HG02884 (cell line): ENCODE measurements around the gene KDELR1.

Source experiments
- ATAC-seq: cut with Tn5 transposase; IDR thresholded peaks from one replicate; pipeline ENCODE4 v1.9.1; 2021; ENCODE audit warnings: mild to moderate bottlenecking, moderate library complexity; ENCODE audit not compliant: unreplicated experiment

The KDELR1 gene

DNA sequence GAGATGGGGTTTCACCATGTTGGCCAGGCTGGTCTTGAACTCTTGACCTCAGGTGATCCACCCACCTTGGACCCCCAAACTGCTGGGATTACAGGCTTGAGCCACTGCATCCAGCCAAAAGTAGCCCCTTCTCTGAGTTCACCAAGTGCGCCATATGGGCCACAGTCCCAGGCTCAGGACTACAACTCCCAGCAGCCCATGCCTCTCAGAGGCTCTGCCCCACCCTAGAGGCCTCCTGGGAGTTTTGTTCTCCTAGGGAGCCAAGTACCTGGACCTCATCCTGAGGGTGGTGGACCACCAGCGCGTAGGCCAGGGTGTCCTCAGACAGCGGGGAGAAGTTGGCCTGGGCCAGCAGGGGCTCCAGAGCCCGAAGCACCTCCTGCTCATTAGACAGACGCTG, 46.5 kb downstream of the KDELR1 start:
- no peak for ATAC-seq

DNA sequence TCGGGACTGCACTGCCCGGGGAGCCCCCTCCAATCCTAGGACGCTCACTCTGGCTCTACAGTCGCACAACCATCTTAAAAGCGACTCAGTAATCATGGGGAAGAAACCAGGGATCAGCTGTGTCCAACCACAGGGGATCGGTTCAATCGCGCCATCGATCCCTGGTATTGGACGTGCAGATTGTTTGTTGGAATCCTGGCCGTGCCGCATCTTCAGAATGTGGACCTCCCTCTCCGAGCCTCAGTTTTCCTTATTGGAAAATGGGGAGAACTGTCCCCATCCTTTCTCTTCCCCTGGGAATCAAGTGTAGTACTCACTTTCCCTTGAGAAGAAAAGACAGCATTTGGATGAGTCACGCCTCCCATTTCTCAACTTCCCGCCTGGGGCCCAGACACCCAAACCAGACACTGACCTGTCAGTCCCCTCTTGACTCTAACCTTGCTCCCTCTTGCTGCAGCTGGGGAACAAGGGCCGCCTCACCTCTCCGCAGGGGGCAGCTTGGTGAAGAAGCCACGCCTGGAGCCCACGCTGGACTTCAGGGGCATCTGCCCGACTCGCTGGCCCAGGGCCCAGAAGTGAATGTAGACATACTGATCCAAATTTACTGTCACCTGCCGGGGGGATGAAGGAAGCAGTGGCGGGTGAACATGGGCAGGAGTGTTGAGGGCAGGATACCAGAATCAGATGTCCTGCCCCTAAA, 48.4 kb downstream of the KDELR1 start:
- ATAC-seq = no peak

DNA sequence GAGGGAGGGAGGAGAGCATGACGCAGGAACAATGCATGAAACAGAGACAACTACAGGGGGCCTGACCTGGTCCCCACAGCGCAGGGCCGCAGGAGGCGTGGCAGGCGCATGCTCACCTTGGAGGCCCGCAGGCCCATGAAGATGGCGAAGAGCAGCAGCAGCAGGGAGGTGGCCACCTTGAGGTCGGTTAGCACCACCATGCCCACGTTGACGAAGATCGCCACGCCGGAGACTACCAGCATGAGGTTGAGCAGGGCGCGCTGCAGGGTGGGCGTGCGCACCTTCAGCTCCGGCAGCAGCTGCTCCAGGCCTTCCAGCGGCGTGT, 49.0 kb downstream of the KDELR1 start:
- no peak for ATAC-seq

DNA sequence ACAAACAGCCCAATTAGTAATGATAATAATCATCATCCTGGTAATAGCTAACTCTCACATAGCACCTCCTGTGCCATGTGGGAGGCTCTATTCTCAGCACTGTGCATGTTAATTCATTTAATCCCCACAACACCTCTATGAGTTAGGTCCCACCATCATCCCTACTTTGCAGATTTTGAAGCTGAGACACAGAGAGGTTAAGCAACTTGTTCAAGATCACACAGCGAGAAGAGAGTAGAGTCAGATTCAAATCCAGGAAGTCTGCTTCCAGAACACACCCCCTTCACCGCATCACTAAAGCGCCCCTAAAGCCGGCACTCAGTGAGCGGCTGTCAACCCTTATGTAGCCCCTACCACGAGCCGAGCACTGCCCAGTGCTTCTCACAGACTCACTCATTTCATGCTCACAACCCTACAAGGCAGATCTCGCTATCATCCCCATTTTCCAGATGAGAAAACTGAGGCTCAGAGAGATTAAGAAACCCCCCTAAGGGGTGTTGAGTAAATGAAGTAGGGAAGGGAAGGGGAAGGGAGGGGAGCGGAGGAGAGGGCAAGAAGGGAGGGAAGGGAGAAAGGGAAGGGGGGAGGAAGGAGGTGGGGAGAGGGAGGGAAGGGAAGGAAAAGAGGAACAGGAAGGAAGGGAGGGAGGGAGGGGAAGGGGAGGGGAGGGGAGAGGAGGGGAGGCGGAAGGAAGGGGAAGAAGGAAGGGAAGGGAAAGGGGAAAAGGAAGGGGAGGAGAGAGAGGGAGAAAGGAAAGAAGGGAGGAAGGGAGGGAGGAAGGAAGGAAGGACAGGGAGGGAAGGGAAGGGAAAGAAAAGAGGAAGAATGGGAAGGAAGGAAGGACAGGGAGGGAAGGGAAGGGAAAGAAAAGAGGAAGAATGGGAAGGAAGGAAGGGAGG, 49.6 kb downstream of the KDELR1 start:
- ATAC-seq = no peak

DNA sequence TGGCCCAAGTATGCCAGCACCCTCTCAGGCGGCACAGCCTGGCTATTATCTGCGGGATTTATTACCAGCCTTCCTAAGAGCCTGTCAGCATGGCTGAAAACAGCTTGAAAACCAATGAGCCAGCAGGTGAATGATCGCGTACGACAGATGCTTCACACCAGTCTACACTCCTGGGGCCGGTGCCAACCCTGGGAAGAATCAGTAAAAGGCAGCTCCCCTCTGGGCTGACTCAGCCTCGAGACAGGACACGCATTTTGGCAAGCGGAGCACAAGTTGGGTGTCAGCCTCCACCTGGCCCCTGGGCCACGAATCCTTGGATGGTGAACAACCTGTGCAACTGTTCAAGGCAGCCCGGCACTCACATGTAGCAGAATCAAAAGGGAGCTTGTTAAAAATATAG, 50.4 kb downstream of the KDELR1 start:
- no peak for ATAC-seq

- no peak for ATAC-seq
These were observed 52.4 kb downstream of the KDELR1 start for GRCh38 chr19:48338802-48339503.

DNA sequence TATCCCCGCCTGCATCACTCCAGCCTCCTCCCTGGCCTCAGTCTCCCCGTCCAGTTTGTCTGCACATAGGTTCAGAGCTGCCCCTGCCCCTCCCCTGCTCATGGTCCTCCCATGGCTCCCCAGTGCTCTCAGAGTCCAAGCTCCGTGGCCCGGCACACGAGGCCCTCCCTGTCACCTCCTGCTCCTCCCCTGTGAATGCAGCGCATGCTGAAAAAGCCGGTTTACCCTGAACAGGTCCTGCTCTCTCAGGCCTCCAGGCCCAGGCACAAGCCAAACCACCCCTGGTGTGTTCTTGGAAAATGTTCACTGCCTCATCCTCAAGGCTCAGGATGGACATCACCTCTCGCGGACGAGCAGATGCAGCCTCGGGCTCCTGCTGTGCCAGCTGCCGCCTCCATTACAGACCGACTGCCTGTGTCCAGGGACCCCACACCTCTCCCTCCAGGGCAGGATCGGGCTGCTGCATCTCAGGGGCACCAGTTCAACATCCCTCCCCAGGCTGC, 53.0 kb downstream of the KDELR1 start:
- ATAC-seq = no peak

GRCh38 chr19:48333467-48334384, 57.6 kb downstream of the KDELR1 start:
- ATAC-seq = peak; percentile 46

DNA sequence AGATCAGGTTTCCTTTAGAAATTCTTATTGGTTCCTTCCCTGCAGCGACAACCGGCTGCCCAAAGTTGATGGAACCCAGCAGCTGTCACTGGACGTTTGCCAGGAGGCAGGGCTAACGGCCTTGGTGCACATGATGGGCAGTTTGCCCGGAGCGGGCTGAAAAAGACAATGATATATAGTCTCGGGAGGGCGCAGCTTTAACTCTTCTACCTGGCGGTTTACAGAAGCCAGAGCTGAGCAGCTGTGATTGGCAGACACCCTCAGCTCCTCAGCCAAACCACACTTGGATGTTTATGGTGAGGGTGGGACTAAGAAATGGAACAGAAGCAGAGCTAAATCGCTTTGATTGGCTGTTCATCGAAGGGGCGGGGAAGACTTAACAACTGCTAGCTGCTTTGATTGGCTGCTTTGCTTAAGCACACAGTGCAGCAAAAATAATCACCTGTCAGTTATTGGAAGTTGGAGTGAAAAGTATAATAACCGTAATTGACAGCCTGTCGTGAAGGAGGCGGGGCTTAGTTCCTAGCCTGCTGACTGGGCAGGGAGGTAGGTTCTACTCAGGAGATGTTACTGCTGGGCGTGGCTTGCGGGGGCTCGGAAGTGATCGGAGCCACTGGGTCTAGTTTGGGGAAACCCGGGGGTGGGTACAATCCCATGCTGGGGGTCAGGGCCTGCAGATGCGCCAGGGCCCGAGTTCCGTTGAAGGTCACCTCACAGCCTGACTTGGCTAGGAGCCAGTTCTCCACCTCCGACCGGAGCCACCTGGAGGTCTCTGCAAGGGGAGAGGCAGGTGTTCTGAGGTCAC, 58.5 kb downstream of the KDELR1 start:
- ATAC-seq = peak; percentile 56
